NCI-H2227 (cell line): ENCODE data around the gene KIF2A.

Experiments
- DNase-seq: peaks from one replicate; lab custom pipeline; 2025; ENCODE audit not compliant: unreplicated experiment; lab: John Stamatoyannopoulos, UW

The KIF2A gene

DNA sequence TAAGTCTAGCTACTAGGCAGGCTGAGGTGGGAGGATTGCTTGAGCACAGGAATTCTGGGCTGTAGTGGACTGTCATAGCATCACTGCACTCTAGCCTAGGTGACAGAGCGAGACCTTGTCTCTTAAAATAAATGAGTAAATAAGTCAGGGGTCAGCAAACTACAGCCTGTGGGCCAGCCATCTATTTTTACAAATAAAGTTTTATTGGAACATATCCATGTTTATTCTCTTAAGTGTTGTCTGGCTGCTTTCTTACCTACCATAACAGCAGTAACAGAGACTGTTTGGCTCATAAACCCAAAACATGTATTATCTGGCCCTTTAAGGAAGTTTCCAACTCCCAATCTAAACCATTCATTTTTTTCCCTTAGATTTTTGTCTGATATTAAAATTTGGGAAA lies 68.1 kb downstream of the KIF2A start:
- no peak for DNase-seq

- DNase-seq, result no peak
Measured at GRCh38 chr5:62375627-62376026, 69.6 kb downstream of the KIF2A start.

GRCh38 chr5:62376064-62376463 lies 70.1 kb downstream of the KIF2A start:
- no peak for DNase-seq

DNA sequence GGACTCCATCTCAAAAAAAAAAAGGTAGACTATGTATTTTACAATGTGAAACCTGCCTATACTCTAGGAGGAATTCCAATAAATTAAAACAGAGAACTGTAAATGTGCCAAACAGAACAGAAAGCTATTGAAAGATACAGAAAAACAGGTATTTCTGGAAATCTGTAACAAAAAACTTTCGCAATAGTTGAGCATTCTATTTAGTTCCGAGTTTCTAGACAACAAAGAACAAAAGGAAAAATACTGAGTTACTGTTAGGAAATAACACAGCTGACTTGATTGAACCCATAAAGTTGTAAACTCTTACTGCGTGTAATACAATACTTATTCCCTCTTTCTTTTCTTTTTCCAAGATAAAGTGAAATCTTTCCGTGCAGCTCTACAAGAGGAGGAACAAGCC lies 79.1 kb downstream of the KIF2A start:
- DNase-seq, result no peak

DNA sequence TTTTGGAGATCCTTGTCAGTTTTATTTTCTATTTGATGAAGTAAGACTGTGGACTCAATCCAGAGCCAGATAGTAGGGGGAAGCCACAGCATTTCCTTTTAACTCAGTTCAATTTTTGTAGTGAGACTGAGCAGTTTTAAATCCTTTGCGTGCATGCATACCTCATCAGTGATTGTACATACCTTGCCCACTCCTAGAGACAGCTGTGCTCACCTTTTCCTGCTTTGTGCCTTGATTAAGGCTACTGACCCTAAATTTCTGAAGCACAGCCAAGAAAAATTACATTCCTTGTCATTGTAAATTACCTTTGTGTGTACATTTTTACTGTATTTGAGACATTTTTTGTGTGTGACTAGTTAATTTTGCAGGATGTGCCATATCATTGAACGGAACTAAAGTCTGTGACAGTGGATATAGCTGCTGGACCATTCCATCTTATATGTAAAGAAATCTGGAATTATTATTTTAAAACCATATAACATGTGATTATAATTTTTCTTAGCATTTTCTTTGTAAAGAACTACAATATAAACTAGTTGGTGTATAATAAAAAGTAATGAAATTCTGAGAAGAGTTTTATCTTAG lies 79.9 kb downstream of the KIF2A start:
- DNase-seq, result no peak

DNA sequence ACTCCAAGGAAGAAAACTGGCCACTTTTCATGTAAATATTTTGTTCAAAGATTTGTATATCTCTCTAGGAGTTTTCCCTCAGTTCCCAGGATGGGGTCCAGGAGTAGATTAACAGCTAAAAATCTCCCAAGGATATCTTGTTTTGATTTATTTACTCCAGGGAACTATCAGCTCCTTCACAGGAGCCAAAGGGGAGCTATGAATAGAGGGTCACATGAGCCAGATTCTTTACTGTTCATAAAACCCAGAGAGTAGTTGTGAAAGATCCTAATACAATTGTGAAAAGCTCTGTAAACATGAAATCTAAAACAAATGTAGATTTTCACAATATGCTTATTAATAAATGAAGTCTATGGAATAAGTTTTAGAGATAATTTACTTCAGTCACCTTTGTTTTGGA lies 80.8 kb downstream of the KIF2A start:
- no peak for DNase-seq

DNA sequence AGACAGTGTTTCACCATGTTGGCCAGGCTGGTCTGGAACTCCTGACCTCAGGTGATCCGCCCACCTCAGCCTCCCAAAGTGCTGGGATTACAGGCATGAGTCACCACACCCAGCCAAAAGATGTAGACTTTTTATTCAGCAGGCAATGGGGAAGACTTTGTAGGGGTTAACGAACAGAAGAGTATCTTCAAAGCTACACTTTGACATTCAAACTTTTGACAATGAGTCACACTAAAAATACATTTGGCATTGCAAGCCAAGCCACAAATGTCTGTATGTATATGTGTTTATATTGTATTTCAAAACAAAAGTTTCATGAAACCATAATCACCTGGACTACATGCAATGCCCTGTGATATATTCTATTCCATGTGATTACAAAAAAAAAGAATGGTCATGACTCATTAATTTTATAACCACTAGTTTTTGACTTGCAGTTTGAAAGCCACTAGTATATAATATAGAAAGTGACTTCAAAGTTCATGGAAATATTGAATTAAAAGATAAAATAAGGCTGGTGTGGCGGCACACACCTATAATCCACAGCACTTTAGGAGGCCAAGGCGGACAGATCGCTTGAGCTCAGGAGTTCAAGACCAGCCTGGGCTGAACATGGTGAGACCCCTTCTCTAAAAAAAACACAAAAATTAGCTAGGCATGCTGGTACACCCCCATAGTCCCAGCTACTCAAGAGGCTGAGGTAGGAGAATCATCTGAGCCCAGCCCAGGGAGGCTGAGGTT lies 89.4 kb downstream of the KIF2A start:
- no peak for DNase-seq

- DNase-seq, result peak; percentile 94
Measured at GRCh38 chr5:62403411-62404250, 97.6 kb downstream of the KIF2A start, which contains the start of gene DIMT1. Gene DIMT1, minus strand, starts transcription at chr5:62403905. Its CDS starts 133 bp downstream, at chr5:62403772.

- DNase-seq, result peak; percentile 98
Measured at GRCh38 chr5:62412549-62413329, 106.7 kb downstream of the KIF2A start, which contains the start of gene IPO11. Gene IPO11, plus strand, starts transcription at chr5:62412763. Its CDS starts 24,517 bp downstream, at chr5:62437280.

GRCh38 chr5:62413711-62414110 lies 107.7 kb downstream of the KIF2A start:
- no peak for DNase-seq

- no peak for DNase-seq
Measured at GRCh38 chr5:62418462-62419076, 112.6 kb downstream of the KIF2A start.

DNA sequence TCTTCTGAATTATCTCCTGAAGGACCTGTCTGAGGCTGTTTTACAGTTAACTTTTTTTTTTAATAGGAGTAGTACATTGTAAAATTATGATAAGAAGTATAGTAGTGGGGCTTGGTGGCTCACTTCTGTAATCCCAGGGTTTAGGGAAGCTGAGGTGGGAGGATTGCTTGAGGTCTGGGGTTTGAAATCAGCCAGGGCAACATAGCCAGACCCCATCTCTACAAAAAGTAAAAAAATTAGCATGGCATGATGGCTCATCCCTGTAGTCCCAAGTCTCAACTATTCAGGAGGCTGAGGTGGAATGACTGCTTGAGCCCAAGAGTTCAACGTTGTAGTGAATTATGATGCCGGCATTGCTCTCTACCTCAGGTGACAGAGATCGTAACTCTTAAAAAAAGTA lies 113.6 kb downstream of the KIF2A start:
- DNase-seq, result no peak

- DNase-seq, result no peak
Measured at GRCh38 chr5:62421414-62421813, 115.4 kb downstream of the KIF2A start.

DNA sequence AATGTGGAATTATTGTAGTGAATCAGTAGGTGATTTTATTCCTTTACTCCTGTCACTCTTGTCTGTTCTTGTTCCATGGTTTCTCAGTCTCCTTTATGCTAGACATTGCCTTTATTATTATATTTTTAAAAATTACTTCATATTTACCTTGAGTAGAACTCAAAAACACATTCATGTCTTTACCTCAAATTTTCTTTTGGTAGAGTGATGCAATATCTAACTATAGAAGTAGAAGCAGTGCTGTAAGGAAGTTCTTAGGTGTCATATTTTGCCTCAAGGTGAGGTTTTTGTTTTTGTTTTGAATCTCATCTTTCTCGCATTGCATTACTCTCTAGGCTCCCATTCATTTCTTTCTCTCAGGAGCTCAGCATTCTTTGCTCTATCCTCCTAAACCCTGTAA lies 118.8 kb downstream of the KIF2A start:
- DNase-seq, result no peak

DNA sequence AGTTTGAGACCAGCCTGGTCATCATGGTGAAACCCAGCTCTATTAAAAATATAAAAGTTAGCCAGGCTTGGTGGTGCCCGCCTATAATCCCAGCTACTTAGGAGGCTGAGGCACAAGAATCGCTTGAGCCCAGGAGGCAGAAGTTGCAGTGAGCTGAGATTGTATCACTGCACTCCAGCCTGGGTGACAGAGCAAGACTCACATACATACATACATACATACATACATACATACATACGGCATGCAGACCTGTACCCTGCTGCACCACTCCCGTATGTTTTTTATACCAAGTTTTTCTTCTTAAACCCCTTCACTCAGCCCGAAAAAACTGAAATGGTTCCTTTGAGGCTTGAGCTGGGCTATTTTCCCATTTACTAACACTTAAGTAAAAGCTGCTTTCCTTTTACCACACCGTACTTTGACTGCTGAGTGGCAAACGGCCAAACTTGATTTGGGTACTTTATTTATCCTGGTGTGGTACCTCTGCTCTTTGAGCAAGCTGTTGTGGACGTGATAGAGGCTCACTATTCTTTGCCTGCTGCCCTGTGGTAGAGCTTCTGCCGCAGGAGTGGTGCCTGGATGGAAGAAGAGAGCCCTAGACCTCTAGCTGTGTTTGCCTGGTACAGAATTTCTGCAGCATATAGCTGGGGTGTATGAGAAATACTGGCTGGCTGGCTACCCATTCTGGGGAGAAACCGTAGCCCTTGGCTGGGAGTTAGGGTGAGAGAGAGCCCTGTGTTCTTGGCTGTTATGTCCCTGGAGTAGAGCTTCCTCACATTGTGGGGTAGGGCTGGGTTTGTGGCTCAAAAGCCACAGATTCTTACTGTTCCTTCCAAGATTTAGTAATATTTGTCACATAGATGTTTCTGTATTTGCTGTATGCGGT lies 126.0 kb downstream of the KIF2A start:
- DNase-seq, result no peak

DNA sequence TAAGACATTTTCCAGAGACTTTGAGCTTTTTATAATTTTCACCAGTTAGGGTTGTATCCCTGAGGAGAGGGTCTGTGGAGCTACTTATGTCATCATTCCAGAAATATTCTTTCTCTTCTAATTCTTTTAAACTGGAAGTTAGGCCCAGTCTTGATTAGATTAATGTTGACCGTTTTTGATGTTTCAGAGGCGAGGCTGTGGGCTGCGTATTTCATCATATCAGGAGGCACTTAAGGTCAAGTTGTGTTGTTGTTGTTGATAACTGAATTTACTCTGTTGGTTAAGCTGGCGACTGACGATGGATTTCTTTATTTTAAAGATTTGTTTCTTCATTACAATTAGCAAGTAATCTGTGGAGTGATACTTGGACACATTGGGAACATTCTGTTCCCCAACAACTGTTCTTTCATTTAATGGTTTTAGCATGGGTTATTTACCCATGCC lies 126.6 kb downstream of the KIF2A start:
- no peak for DNase-seq
